Mucosa of rectum (tissue), 2 donors: Measurements from ENCODE around the gene ZSWIM9.
"Not testable (repeated sequence)": the region's sequence is repeated elsewhere in the genome, so short reads cannot be mapped to it uniquely, and the experiment has no call there.

ENCODE experiments used
- H3K27ac ChIP-seq, 2 donors: one replicate each; pipeline ENCODE4 v1.7.0; 2013; ENCODE audit warnings: inconsistent platforms in 2 of 2, low read depth in 2 of 2, low read length in 2 of 2
- H3K27me3 ChIP-seq, 2 donors: one replicate each; pipeline ENCODE4 v1.7.0; 2013; ENCODE audit warnings: low read length in 2 of 2; ENCODE audit not compliant: control insufficient read depth in 2 of 2, insufficient read depth in 2 of 2
- H3K36me3 ChIP-seq, 2 donors: one replicate each; pipeline ENCODE4 v1.7.0; 2013; ENCODE audit warnings: low read length in 2 of 2; ENCODE audit not compliant: control insufficient read depth in 2 of 2, insufficient read depth in 2 of 2
- H3K4me1 ChIP-seq, 2 donors: one replicate each; pipeline ENCODE4 v1.7.0; 2013; ENCODE audit warnings: low read length in 2 of 2, mild to moderate bottlenecking in 1 of 2; ENCODE audit not compliant: control insufficient read depth in 2 of 2, insufficient read depth in 2 of 2
- H3K4me3 ChIP-seq, 2 donors: one replicate each; pipeline ENCODE4 v1.7.0; 2013; ENCODE audit warnings: low read length in 2 of 2
- H3K9ac ChIP-seq, 2 donors: one replicate each; pipeline ENCODE4 v1.7.0; 2013; ENCODE audit warnings: low read length in 2 of 2, low read depth in 1 of 2, mild to moderate bottlenecking in 1 of 2
- H3K9me3 ChIP-seq, 2 donors: one replicate each; pipeline ENCODE4 v1.7.0; 2013; ENCODE audit warnings: low read length in 2 of 2; ENCODE audit not compliant: control insufficient read depth in 2 of 2
- donor health status: healthy.
- donor health status: Normal muscosa, but diverticular disease.

The ZSWIM9 gene

DNA sequence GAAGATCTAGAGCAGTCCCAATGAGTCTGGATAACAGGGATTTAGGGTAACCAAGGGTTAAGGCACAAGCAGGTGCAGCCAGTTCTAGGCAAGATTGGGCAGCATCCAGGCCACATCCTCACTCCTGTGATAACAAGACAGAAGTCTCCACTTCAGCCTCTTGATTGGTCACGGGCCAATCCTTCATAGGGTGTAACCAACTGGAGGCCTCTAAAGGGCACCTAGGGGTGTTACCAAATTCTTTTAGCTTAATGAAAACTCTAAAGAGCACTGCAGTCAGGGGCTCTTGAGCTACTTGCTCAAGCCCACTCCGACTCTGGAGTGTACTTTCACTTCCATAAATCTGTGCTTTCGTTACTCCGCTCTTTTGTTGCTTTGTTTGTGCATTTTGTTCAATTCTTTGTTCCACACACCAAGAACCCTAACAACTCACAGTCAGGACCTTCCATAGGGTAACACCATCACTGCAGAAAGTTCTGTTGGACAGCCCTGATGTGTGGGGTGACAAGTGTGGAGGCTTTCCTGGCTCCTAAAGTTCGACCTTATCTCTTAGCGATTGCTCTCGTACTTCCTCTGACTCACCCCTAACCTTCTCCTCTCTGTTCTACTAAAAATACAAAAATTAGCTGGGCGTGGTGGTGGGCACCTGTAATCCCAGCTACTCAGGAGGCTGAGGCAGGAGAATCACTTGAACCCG is 36.1 kb downstream of the ZSWIM9 start:
- H3K36me3 ChIP-seq = peaks cover 0 to 6% of the 10 kb centered on the region in 2 donors
- H3K4me3 ChIP-seq = no peak overlapping the region
- H3K4me1 ChIP-seq = peaks cover 8 to 10% of the 10 kb centered on the region in 2 donors
- no peaks in the 10 kb centered on the region for H3K9me3 ChIP-seq
- H3K27me3 ChIP-seq = no peaks in the 10 kb centered on the region
- no peak overlapping the region for H3K27ac ChIP-seq
- no peak overlapping the region for H3K9ac ChIP-seq

DNA sequence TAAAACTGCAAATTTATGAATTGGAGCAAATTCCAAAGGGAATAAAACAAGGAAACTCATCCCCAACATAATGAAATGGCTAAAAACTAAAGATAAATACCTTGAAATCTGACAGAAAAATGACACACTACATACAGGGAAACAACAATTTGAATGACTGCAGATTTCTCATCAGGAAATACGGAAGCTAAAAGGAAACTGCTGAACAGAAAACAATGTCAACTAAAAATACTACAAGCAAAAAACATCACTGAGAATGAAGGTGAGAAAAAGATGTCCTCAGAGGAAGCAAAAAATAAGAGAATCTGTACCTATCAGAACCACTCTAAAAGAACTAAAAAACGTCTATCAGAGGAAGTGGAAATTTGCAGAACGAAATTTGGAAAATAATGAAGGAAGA is 39.5 kb downstream of the ZSWIM9 start:
- no peak overlapping the region for H3K9ac ChIP-seq
- H3K27me3 ChIP-seq = no peaks in the 10 kb centered on the region
- no peak overlapping the region for H3K27ac ChIP-seq
- H3K36me3 ChIP-seq = peaks cover 2 to 18% of the 10 kb centered on the region in 2 donors
- no peaks in the 10 kb centered on the region for H3K4me1 ChIP-seq
- no peaks in the 10 kb centered on the region for H3K9me3 ChIP-seq
- no peak overlapping the region for H3K4me3 ChIP-seq

DNA sequence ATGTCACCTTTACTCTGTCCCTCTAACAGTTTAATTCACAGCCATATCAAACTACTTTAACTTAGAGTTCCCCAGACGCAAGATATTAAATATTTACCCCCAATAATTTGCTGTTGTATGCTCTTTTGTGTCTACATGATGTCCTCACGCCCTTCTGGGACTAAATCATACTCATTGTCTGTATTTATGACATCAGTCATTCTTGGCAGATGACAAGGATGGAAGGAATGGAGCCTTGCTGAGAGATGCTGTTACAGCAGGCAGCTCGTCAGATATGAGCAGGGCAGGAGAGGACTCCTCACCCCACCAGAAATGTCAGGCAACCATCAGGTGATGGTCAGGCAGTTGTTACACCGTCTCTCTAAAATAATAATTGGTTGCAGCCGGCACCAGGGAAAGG is 43.5 kb downstream of the ZSWIM9 start:
- Histone ChIP-seq H3K27me3 (no peaks in the 10 kb centered on the region), H3K4me3 (no peak overlapping the region), H3K36me3 (peaks cover 5 to 27% of the 10 kb centered on the region in 2 donors), H3K27ac (no peak overlapping the region), H3K9ac (no peak overlapping the region), H3K9me3 (no peaks in the 10 kb centered on the region), H3K4me1 (no peaks in the 10 kb centered on the region)

DNA sequence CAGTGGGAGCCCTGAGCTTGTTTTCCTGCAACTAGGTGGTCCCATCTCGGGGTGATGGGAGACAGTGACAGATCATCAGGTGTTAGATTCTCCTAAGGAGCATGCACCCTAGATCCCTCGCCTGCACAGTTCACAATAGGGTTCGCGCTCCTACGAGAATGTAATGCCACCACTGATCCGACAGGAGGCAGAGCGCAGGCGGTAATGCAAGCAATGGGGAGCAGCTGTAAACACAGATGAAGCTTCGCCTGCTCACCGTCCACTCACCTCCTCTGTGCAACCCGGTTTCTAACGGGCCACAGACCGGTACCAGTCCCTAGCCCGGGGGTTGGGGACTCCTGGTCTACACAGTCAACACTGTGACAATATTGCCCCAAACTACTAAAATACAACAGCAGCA is 46.5 kb downstream of the ZSWIM9 start:
- no peaks in the 10 kb centered on the region for H3K4me1 ChIP-seq
- H3K27me3 ChIP-seq = no peaks in the 10 kb centered on the region
- no peak overlapping the region for H3K4me3 ChIP-seq
- H3K9ac ChIP-seq = no peak overlapping the region
- no peaks in the 10 kb centered on the region for H3K9me3 ChIP-seq
- no peak overlapping the region for H3K27ac ChIP-seq
- H3K36me3 ChIP-seq = peaks cover 8 to 23% of the 10 kb centered on the region in 2 donors

DNA sequence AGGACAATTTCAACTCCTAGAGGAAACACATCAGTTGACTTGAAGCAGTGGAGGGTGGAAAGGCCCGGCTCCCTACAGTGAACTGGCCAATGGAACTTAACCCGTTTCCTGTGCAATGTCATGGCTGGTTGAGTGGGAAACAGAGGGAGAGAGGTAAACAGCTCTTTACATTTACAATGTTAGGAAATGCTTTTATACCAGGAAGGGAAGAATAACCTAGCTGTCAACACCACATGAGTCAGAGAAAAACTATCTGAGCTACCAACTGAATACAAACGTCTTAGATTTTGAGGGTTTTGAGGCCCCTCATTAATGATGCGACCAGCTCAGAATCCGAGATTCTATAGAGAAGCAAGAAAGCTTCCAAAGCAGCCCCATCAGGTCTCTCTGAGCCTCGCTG is 48.5 kb downstream of the ZSWIM9 start:
- Histone ChIP-seq H3K36me3 (peaks cover 7 to 18% of the 10 kb centered on the region in 2 donors), H3K9me3 (no peaks in the 10 kb centered on the region), H3K27me3 (no peaks in the 10 kb centered on the region), H3K4me3 (no peak overlapping the region), H3K27ac (no peak overlapping the region), H3K4me1 (no peaks in the 10 kb centered on the region), H3K9ac (no peak overlapping the region)

DNA sequence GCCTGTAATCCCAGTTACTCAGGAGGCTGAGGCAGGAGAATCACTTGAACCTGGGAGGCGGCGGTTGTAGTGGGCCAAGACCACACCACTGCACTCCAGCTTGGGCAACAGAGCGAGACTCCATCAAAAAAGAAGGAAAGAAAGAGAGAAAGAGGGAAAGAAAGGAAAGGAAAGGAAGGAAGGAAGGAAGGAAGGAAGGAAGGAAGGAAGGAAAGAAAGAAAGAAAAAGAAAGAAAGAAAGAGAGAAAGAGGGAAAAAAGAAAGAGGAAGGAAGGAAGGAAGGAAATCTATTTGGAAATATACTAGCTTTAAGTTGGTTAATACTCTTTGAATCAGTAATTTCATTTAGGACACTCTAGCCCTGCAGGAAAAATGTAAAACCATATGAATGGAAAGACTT is 50.3 kb downstream of the ZSWIM9 start:
- H3K4me3 ChIP-seq, H3K4me1 ChIP-seq, H3K27me3 ChIP-seq, H3K9me3 ChIP-seq, H3K9ac ChIP-seq, H3K27ac ChIP-seq: not testable (repeated sequence)
- peaks cover 7 to 10% of the 10 kb centered on the region in 2 donors for H3K36me3 ChIP-seq

DNA sequence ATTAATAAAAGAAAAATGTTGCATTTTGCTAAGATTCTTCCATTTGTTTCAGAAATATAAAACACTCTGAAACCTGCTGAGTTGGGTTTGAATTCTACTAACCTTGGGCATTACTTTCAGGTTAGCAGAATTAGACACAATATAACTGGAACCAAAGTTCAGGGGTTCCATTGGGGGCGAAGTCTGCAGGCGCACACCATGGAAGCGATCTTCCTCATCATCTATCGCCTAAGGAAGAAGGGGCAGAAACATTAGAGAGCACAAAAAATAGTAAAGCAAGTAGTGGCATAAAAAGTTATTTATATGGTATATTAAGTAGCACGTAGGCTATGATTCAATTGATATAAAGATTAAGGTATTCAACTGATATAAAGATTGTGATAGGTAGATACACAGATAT is 51.1 kb downstream of the ZSWIM9 start:
- H3K9me3 ChIP-seq = no peaks in the 10 kb centered on the region
- no peaks in the 10 kb centered on the region for H3K4me1 ChIP-seq
- H3K36me3 ChIP-seq = peaks cover 7 to 8% of the 10 kb centered on the region in 2 donors
- H3K27ac ChIP-seq = no peak overlapping the region
- H3K4me3 ChIP-seq = no peak overlapping the region
- no peaks in the 10 kb centered on the region for H3K27me3 ChIP-seq
- H3K9ac ChIP-seq = no peak overlapping the region

DNA sequence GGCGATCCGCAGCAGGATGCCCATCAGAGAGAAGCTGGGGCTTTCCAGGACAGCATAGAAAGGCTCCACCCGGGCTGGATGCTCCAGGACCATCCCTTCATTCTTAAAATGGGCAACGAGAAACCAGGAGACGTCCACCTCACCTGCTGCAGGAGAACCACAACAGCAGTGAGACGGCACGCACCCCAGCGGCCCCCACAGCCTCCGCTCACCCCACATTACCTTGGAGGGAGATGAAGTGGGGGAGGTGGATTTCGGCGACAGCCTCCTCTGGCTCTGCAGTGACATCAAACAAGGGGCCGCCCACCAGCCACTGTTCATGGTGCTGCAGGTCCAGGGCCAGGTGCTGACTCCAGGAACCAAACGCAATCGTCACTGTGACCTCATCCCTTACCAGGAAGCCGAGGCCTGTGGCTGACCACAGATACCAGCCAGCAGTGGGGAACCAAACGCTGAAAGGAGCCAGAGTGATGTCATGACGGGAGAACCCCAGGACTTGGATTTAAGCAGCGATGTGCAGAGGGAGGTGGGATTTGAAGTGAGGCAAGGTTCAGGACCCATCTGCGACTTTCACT is 60.2 kb downstream of the ZSWIM9 start:
- H3K4me3 ChIP-seq = no peak overlapping the region
- no peak overlapping the region for H3K27ac ChIP-seq
- H3K36me3 ChIP-seq = peaks cover 35 to 39% of the 10 kb centered on the region in 2 donors
- no peaks in the 10 kb centered on the region for H3K27me3 ChIP-seq
- no peak overlapping the region for H3K9ac ChIP-seq
- H3K4me1 ChIP-seq = no peaks in the 10 kb centered on the region
- H3K9me3 ChIP-seq = no peaks in the 10 kb centered on the region

DNA sequence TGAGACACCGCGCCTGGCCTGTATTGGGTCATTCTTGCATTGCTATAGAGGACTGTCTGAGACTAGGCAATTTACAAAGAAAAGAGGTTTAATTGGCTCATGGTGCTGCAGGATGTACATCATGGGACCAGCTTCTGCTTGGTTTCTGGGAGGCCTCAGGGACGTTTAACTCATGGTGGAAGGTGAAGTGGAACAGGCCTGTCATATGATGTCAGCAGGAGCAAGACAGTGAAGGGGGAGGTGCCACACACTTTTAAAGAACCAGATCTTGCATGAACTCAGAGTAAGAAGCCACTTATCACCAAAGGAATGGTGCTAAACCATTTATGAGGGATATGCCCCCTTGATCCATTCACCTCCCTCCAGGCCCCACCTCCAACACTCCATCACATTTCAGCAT is 66.6 kb downstream of the ZSWIM9 start:
- Histone ChIP-seq H3K36me3 (peaks cover 32 to 41% of the 10 kb centered on the region in 2 donors), H3K9ac (no peak overlapping the region), H3K27me3 (no peaks in the 10 kb centered on the region), H3K9me3 (no peaks in the 10 kb centered on the region), H3K4me3 (no peak overlapping the region), H3K27ac (no peak overlapping the region), H3K4me1 (no peaks in the 10 kb centered on the region)

DNA sequence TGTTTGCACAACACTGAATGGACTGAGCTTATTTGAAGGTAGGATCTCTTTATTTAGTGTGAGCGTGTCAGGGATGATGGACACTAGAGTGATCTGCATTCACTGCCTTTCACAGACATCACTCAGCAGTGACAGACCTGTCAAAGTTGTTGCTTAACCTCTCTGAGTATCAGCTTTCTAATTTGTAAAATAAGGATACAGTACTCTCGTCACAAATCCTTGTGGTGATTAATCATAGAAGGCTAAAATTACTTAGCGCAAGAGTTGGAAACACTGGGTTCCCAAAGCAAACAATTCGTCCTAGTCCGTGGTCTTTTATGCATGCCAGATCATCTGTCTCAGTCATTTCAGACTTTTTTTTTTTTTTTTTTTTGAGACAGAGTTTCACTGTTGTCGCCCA is 68.6 kb downstream of the ZSWIM9 start:
- H3K27me3 ChIP-seq = no peaks in the 10 kb centered on the region

More for the DNA sequence above, 68.6 kb downstream of the ZSWIM9 start:
- Histone ChIP-seq H3K9ac (no peak overlapping the region), H3K9me3 (no peaks in the 10 kb centered on the region), H3K27ac (no peak overlapping the region), H3K4me1 (no peaks in the 10 kb centered on the region), H3K4me3 (no peak overlapping the region), H3K36me3 (peaks cover 14 to 27% of the 10 kb centered on the region in 2 donors)
